Adipocyte (in vitro differentiated cells): ENCODE measurements around the gene TSPAN18.

Source experiments
- DNase-seq: peaks from one replicate; pipeline ENCODE4 v3.0.0-alpha.2; 2015; ENCODE audit warnings: low read depth
- H3K27me3 ChIP-seq: replicated peaks from 2 replicates; pipeline ENCODE4 v1.7.0; 2013; ENCODE audit warnings: mild to moderate bottlenecking, low read length, moderate library complexity; ENCODE audit not compliant: control insufficient read depth, insufficient read depth
- H3K36me3 ChIP-seq: 2 replicates; pipeline ENCODE4 v1.7.0; 2013; ENCODE audit warnings: low read length, mild to moderate bottlenecking, moderate library complexity; ENCODE audit not compliant: control insufficient read depth, insufficient read depth, severe bottlenecking
- H3K4me1 ChIP-seq: 2 replicates; pipeline ENCODE4 v1.7.0; 2013; ENCODE audit warnings: mild to moderate bottlenecking, low read length, moderate library complexity; ENCODE audit not compliant: control insufficient read depth, insufficient read depth
- H3K4me3 ChIP-seq: 2 replicates; pipeline ENCODE4 v1.7.0; 2013; ENCODE audit warnings: mild to moderate bottlenecking, low read length, moderate library complexity
- H3K9ac ChIP-seq: 2 replicates; pipeline ENCODE4 v1.7.0; 2013; ENCODE audit warnings: mild to moderate bottlenecking, low read length, moderate library complexity
- H3K9me3 ChIP-seq: 2 replicates; pipeline ENCODE4 v1.7.0; 2013; ENCODE audit warnings: mild to moderate bottlenecking, low read length, moderate library complexity; ENCODE audit not compliant: control insufficient read depth

TSPAN18 gene

GRCh38 chr11:44774731-44775130 is 48.0 kb downstream of the TSPAN18 start:
- no peak for DNase-seq
- Histone ChIP-seq H3K9ac (no peak overlapping the region), H3K4me3 (no peak overlapping the region), H3K9me3 (peaks cover 7% of the 10 kb centered on the region), H3K27me3 (peaks cover 21% of the 10 kb centered on the region), H3K4me1 (peaks cover 6% of the 10 kb centered on the region), H3K36me3 (no peaks in the 10 kb centered on the region)

DNA sequence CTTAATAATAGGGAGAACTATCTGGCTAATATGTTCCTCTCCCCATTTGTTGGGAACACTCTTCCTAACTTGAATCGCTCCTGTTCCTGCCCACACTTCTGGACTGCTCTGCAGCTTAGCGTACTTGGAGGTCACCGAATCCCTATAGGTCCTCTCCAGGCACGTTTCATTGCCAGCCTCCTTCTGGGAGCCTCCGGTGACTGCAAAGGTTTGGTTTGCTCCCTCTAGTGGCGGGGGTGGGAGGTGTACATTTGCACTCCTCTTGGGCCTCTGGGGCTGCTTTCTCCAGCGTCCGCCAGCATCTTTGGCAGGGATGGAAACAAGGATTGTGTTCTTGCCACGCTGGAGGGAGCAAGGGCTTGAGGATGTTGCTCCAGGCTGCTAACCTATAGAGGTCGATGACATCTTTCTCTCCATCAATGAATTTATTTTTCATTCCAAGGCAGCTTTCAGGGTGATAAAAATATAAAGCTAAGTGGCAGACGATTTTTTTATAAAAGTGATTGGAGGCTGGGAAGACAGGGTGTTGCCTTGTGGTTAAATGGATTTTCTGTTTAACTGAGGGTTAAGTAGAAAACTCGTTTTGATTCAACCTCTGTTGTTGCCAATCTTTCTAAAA is 48.7 kb downstream of the TSPAN18 start:
- Histone ChIP-seq H3K9ac (no peak overlapping the region), H3K36me3 (no peaks in the 10 kb centered on the region), H3K27me3 (peaks cover 21% of the 10 kb centered on the region), H3K9me3 (peaks cover 7% of the 10 kb centered on the region), H3K4me3 (no peak overlapping the region), H3K4me1 (peaks cover 6% of the 10 kb centered on the region)
- peak; percentile 44 for DNase-seq

DNA sequence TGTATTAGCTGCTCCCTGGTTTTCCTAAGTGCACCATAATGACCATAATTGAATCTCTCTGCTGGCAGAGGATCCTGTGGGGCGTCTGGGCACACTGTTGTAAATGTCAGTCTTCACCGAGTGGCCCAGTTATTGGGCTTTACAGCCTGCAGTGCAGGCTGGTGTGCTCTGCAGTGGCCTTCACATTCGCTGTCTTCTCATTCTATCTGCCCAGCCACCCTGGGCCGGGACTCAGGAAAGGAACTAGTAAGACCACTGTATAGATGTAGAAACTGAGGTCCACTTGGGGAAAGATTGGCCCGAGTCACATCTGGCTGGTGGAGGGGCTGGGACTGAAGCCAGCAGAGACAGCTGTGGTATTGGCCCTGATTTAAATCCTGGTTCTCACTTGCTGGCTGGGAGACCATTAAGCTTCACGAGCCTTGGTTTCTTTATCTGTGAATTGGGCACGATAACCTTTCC is 49.3 kb downstream of the TSPAN18 start:
- Histone ChIP-seq H3K9me3 (peaks cover 7% of the 10 kb centered on the region), H3K27me3 (peaks cover 21% of the 10 kb centered on the region), H3K36me3 (no peaks in the 10 kb centered on the region), H3K4me3 (no peak overlapping the region), H3K9ac (no peak overlapping the region), H3K4me1 (peaks cover 11% of the 10 kb centered on the region)
- DNase-seq = no peak

- no peak overlapping the region for H3K4me3 ChIP-seq
- H3K27me3 ChIP-seq = peaks cover 21% of the 10 kb centered on the region
- no peaks in the 10 kb centered on the region for H3K36me3 ChIP-seq
- peaks cover 15% of the 10 kb centered on the region for H3K4me1 ChIP-seq
- H3K9ac ChIP-seq = no peak overlapping the region
- no peak for DNase-seq
- H3K9me3 ChIP-seq = peaks cover 6% of the 10 kb centered on the region
Observed at GRCh38 chr11:44776551-44777208, 49.9 kb downstream of the TSPAN18 start.

DNA sequence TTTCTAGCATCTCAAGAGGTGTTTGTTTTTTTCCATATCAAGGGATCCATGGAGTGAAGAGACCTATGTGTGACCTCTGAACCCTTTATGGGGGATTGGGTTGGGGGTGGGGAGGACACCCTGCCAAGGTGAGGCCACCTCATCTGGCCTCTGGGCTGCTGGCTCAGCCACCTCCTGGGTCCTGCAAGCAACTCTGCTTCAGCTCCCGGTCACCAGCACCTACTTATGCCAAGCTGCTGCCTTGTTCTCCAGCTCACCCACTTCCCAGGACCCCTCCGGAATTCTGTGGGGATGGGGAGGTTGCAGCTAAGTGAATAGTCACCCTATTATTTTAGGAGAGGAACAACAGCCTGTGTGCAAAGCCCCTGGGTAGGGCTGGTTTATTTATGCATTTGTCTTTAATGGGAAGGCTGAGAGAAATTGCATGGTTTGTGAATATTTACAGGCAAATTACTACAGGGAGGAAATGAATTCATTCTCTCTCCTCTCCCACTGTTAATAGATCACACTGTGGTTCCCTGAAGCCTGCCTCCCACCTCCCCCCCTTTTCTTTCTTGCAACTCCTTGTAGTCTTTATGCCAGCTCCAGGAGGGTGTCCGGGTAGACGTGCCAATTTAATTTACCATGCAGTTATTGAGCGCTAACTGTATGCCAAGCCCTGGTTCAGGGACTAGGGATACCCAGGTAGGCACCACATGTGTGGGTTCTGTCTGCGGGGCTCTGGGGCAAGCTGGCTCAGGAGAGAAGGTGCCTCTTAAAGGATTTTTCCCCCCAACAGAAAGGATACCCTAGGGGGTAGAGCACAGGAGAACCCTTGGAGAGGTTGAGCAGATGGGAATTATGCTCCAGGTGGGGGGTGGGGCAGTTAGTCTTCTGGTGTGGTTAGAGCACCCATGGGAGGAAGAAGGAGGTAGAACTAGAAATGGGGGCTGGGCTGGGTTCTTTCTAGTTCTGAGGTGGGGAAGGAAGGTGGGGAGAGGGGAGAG is 50.7 kb downstream of the TSPAN18 start:
- no peak for DNase-seq
- Histone ChIP-seq H3K9ac (no peak overlapping the region), H3K9me3 (no peaks in the 10 kb centered on the region)

DNA sequence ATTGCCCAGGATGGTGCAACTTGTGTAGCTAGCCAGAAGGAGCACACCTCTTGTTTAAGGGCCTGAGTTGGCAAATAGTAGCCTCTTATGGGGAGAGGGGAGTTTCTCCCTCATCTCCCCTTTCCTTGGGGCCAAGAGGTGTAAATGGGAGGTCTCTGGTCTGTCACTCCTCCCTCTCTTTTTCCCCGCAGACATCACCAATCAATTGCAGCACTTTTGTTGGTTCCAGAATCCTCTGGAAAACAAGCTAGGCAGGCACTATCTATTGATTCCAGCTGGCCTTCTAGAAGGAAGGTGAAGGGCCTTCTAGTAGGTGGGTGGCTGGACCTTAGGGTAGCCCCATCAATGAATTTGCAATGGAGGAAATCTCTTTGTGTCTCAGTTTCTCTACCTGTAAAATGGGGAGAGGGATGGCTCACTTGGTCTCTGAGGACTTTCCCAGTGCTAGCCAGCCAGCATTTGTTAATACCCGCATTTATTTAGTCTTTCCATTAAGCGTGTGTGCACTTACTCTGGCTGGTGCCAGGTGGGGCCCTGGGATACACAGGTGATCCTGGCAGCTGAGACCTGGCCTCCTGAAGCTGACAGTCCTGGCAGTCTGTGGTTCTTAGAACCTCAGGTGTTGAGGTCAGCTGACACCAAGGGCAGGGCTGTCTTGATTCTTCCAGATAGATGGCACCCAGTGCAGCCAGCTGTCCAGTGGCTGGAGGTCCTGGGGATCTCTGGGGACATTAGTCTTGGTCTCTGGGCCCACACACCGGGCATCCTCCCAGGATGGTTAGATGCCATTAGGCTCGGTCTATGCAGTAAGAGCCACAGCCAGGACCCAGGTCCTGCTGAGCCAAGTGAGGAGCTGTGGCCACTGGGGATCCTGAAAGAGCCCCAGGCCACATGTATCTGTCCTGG is 51.7 kb downstream of the TSPAN18 start:
- no peak for DNase-seq
- Histone ChIP-seq H3K9me3 (no peaks in the 10 kb centered on the region), H3K36me3 (no peaks in the 10 kb centered on the region), H3K9ac (no peak overlapping the region), H3K4me3 (no peak overlapping the region), H3K4me1 (peaks cover 15% of the 10 kb centered on the region), H3K27me3 (peaks cover 24% of the 10 kb centered on the region)

More for the DNA sequence above, 50.7 kb downstream of the TSPAN18 start:
- peaks cover 25% of the 10 kb centered on the region for H3K27me3 ChIP-seq
- H3K4me3 ChIP-seq = no peak overlapping the region
- H3K36me3 ChIP-seq = no peaks in the 10 kb centered on the region
- H3K4me1 ChIP-seq = peaks cover 15% of the 10 kb centered on the region

GRCh38 chr11:44779736-44780520 is 53.2 kb downstream of the TSPAN18 start:
- Histone ChIP-seq H3K4me1 (peaks cover 17% of the 10 kb centered on the region), H3K36me3 (no peaks in the 10 kb centered on the region), H3K9me3 (no peaks in the 10 kb centered on the region), H3K4me3 (no peak overlapping the region), H3K9ac (no peak overlapping the region), H3K27me3 (peaks cover 24% of the 10 kb centered on the region)
- DNase-seq = no peak

GRCh38 chr11:44780940-44781631 is 54.3 kb downstream of the TSPAN18 start:
- Histone ChIP-seq H3K4me3 (no peak overlapping the region), H3K4me1 (peaks cover 17% of the 10 kb centered on the region), H3K36me3 (no peaks in the 10 kb centered on the region), H3K9ac (no peak overlapping the region), H3K9me3 (no peaks in the 10 kb centered on the region), H3K27me3 (peaks cover 27% of the 10 kb centered on the region)
- no peak for DNase-seq

DNA sequence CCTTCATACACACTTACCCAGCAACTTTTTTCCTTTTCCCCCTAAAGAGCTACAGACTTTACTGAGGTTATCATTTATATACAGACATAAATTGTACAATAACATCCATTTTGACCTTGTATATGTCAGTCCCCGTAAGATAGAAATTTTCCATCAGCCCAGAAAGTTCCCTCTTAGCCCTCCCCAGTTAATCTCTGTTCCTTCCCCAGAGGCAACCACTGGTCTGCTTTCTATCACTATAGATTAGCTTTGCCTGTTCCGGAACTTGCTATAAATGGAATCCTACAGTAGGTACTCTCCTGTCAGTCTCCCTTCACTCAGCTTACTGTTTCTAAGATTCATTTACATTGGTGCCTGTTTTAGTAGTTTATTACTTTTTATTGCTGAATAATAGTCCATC is 54.9 kb downstream of the TSPAN18 start:
- Histone ChIP-seq H3K27me3 (peaks cover 29% of the 10 kb centered on the region), H3K36me3 (no peaks in the 10 kb centered on the region), H3K4me3 (no peak overlapping the region), H3K4me1 (peaks cover 17% of the 10 kb centered on the region), H3K9ac (no peak overlapping the region), H3K9me3 (no peaks in the 10 kb centered on the region)
- no peak for DNase-seq
